SK-N-MC (cell line): Measurements from ENCODE around the gene PLD3.
"Not testable (repeated sequence)": the region's sequence is repeated elsewhere in the genome, so short reads cannot be mapped to it uniquely, and the experiment has no call there.

Source experiments
- EZH2 ChIP-seq: fragments of 200-600 bp; sonication (generic); IDR thresholded peaks from one replicate; pipeline ENCODE4 v1.6.1; 2017; ENCODE audit warnings: antibody characterized with exemption
- FOXP2 ChIP-seq: optimal IDR thresholded peaks from 2 replicates; pipeline ENCODE3; 2011; ENCODE audit warnings: mild to moderate bottlenecking, moderate library complexity; ENCODE audit not compliant: insufficient read depth; ENCODE audit errors: extremely low read length, control extremely low read depth
- POLR2AphosphoS5 ChIP-seq: IDR thresholded peaks from 2 replicates; pipeline ENCODE4 v1.6.1; 2012; ENCODE audit warnings: mild to moderate bottlenecking, low read depth, low read length, borderline replicate concordance

DNA sequence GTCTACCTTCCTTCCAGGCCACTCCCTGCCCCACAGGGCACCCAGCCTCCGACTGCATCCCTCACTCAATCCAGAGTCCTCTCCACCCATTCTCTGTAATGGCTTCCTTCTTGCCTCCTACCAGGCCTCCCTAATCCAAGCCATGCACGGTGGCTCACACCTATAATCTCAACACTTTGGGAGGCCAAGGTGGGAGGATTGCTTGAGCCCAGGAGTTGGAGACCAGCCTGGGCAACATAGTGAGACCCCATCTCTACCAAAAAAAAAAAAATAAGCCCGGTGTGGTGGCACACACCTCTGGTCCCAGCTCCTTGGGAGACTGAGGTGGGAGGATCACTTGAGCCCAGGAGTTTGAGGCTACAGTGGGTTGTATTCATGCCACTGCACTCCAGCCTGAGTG lies 21.8 kb downstream of the PLD3 start:
- TF ChIP-seq EZH2, POLR2AphosphoS5, FOXP2: not testable (repeated sequence)
